HG02588 (cell line): Measurements from ENCODE around the gene KANSL1.

Experiments
- ATAC-seq: cut with Tn5 transposase; IDR thresholded peaks from one replicate; pipeline ENCODE4 v1.9.1; 2021; ENCODE audit warnings: mild to moderate bottlenecking, moderate library complexity; ENCODE audit not compliant: unreplicated experiment

Gene KANSL1

DNA sequence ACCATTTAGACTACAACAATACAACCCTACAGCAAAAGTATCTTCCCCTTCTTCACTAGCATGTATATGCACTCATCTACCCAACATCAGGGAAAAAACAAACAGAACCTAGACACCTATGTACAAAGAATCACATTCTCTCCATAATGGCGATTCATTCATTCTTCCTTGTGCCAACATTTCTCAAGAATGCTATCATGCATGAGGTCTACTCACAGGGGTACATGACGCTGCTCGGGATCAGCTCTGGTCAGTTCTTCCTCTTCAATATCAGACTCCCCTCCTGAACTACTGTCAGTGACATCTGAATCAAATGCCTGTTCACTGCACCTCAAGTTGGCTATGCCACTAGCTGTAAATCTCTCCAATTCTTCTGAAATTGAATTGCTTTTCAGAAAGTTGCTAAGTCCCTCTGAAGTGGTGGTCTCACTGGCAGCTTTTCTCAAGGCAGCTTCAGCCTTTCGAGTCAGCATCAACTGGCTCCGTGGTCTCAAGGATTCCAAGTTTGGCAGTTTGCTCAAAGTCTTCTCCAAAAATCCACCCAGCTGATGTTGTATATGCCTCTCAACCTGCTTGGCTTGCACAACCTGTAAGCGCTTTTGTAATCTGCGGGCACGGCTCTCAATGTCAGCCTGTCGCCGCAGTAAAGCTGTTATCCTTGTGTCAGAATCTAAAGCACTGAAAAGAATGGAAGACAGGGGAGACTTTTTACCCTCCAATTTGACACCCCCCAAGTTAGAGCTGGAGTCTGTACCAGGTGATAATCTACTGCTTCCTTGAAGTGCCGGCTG, 22.4 kb downstream of the KANSL1 start:
- ATAC-seq = no peak

DNA sequence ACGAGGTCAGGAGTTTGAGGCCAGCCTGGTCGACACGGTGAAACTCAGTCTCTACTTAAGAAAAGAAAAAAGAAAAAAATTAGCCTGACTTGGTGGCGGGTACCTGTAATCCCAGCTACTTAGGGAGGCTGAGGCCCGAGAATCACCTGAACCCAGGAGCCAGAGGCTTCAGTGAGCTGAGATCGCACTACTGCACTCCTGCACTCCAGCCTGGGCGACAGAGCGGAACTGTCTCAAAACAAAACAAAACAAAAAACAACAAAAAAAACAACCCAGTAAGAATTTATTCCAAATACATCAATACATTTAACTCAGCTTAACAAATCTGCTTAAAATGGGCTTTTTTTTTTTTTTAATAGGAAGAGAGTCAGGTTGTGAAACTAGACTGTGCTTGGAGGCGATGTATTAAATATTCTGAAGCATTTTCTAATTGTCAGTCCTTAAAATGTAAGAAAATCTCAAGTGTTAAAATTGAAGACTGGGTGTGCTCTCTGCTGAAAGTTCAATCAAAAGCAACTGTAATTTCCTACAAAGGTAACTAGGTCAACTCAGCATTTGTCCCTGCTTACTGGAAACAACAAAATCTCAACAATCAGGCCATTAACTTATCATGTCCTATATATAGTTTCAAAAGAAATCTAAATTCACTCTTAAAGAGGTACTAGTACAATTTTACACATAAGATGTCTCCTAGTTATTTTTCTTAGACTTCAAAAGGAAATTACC, 23.2 kb downstream of the KANSL1 start:
- ATAC-seq = no peak

DNA sequence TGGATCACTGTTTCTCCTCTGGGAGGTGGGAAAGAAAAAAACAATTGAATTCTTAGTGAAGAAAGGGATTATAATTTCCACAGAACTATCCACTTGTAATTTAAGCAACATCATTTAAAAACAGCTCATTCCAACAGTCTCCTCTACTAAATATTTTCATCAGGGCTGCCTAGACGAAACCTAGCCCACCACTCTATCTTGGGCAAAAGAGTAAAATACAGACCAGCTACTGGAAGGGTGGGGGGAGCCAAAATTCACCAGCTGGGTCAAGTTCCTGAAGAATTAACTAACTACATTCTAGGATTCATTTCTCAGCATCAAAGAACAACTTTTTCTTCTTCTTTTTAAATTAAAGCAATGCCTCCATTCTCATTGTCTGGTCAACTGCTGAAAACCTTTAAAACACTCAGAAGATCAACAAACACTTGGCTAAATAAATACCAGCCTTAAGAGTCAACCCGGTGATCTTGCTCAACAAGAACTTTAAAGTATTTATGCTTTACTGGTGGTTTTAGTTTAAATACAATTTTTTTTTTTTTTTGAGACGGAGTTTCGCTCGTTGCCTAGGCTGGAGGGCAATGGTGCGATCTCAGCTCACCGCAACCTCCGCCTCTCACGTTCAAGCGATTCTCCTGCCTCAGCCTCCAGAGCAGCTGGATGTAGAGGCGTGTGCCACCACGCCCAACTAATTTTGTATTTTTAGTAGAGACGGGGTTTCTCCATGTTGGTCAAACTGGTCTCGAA, 25.2 kb downstream of the KANSL1 start:
- no peak for ATAC-seq

DNA sequence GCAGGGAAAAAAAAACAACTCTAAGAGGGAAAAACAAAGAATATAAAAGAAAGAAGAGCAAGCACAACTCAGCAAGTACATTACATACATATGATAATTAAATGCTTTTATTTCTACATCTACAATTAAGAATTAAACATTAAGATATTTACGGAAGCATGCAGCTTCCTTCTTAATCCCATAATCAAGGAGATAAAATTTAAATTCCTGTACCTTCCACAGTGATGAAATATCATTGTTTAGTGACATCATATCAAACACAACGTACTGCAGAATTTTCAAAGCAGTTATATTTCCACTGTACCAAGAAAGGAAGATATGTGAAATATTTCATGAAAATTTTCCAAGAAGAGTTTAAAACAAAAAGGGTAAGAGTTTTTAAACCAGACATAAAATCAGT, 26.0 kb downstream of the KANSL1 start:
- no peak for ATAC-seq

DNA sequence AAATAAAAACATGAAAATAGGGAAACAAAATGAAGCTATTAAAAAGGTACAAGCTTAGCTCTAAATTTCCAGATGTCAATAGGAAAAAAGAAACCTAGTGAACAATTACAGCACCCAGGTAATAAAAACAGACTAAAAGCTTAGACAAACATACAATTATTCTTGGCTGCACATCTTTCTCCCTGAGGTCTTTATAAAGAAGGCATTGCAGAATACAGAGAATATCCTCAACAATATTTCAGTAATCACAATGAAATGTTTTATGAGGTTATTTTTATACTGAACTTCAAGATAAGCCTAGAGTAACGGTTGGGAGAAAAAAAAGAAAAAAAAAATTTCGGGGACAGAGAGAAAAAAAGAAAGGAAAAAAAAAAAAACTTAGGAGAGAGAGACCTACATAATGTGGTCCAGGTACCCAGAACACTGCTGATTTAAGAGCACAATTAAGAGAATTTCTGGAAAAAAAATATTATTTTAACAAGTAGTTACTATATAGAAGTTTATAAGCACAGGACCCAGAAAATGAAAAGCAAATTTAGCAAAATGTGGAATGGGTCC, 26.5 kb downstream of the KANSL1 start:
- no peak for ATAC-seq

DNA sequence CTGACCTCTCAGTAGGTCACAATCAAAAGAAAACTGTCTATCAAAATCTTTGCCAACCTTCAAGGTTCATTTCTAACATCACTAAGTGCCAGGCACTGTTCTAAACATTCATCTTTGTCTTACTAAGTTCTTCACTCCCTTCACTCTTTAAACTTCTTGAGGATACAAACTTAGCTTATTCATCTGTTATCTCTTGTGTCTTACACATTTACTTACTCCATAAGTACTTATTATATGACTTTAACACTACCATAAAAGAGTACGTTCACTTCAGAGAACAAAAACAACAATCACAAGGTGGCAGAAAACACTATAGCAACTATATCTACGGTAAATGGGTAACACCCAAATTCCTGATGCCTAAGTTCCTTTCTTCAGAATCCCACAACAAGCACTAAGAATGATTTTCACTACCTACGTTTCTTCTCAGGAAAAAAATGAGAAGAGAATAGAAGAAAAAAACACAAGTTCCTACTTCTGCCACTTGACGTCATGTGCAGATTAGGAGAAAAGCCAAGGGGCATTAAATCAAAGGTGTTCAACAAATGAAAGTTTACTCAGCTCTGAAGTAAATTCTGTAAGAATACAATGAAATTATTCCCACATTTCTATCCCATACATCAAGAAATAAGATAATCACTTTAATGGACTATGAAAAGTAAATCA, 29.2 kb downstream of the KANSL1 start:
- ATAC-seq = no peak

DNA sequence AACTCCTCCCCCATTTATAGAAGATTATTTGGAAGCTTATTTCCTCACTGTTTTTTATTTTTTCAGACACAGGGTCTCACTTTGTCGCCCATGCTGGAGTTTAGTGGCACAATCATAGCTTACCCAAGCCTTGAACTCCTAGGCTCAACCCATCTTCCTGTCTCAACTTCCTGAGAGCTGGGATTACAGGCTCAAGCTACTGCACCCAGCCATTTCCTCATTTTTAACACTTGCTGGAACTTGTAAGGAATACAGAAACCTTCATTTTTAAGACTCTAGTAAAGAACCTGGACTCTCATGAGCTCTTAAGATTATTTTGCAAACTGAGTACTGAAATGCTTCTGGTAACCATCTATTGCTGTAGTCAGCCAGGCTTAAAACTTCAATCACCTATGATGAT, 29.9 kb downstream of the KANSL1 start:
- ATAC-seq = no peak

DNA sequence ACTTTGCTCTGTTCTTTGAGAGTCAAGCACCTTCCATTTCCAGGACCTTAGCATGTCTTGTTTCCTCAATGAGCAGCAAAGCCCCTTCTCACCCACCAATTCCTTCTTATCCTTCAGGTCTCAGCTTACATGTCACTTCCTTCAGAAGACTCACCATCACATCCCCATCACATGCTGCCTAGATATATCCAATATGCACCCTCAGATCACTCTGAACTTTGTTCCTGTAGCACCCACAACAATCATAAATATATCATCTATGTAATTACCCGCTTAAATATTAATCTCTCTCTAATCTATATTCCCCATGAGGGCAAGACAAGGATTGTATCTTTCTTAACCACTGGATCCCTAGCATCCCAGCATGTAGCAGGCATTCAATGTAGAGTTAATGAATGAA, 30.4 kb downstream of the KANSL1 start:
- no peak for ATAC-seq

DNA sequence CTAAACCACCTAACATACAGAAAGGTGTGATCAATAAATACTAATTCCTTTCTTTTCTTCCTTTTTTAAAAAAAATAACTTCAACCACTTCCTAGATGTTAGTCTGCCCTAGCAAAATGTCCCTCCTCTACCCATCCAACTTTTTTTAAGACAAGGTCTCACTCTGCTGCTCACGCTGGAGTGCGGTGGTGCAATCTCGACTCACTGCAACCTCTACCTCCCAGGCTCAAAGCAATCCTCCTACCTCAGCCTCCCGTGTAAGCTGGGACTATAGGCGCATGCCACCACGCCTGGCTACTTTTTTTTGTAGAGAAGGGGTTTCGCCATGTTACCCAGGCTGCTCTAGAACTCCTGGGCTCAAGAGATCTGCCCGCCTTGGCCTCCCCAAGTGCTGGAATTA, 33.1 kb downstream of the KANSL1 start:
- ATAC-seq = no peak

DNA sequence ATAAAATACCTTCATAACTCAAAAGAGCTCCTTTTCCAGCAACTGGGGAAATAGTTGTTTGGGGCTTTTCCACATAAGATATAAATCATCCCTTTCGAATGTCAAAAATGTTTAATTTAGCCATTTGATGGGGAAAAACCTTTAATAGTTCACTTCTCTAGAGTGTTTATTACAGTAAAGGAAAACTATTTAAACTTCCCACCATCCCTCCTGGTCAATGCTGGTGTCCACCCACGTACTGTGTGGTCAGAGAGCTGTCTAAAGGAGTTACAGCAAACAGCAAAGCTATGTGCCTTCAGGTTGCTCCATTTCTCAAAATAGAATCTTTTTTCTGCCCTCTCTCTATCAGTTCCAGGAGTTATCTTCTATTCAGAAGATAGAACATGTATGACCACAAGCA, 33.5 kb downstream of the KANSL1 start:
- no peak for ATAC-seq

DNA sequence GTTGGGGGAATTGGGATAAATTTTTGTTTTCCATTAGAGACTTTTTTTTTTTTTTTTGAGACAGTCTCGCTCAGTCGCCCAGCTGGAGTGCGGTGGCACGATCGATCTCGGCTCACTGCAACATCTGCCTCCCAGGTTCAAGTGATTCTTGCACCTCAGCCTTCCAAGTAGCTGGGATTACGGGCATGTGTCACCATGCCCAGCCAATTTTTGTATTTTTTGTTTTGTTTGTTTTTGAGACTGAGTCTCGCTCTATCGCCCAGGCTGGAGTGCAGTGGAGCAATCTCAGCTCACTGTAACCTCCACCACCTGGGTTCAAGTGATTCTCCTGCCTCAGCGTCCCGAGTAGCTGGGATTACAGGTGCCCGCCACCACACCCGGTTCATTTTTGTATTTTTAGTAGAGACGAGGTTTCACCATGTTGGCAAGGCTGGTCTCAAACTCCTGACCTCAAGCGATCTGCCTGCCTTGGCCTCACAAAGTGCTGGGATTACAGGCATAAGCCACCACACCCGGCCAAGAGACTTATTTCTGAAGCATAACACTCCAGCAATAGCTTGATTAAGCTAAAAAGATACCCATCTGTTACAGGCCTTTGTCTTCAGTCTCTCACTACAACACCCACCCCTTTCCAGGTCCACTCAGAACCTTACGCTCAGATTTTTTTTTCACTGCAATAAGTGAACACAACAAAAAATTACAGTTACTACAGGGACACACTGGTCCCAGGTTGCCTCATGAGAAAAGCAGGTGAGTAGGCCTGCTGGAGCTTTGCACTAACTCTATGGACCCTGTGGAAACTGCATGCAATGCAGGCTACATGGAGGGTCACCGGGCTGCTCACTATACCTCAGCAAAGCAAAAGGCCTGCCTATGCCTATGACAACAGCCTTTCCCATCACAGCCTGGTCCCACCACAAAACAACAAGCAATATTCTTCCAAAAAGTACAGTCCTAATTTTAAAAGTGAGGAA, 34.6 kb downstream of the KANSL1 start:
- ATAC-seq = no peak

DNA sequence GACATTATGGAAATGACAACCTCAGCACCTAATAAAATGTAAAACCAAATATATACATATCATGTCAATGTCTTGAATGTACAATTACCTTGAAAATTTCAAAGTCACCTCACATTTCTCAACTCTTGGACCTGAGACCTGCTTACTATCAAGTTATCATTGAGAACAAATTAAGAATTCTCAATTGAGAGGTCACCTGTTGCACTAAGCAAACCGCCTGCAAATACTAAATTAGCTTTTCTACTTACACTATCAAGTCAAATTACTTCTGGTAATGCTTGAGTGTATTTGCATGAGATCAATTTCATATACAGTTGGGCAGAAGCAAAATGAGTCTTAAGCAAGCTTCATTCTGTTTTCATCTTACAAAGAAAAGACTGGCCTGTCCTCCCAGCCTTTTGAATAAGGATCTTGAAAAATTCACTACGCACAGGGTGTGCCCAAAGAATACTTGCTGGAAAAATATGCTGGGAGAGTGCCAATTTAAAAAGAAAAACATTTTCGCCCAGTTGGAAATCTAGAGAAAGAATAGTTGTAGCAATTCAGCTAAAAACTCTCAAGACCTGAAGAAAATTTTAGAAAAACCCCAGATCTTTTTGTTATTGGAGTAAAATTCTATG, 35.7 kb downstream of the KANSL1 start:
- ATAC-seq = no peak

DNA sequence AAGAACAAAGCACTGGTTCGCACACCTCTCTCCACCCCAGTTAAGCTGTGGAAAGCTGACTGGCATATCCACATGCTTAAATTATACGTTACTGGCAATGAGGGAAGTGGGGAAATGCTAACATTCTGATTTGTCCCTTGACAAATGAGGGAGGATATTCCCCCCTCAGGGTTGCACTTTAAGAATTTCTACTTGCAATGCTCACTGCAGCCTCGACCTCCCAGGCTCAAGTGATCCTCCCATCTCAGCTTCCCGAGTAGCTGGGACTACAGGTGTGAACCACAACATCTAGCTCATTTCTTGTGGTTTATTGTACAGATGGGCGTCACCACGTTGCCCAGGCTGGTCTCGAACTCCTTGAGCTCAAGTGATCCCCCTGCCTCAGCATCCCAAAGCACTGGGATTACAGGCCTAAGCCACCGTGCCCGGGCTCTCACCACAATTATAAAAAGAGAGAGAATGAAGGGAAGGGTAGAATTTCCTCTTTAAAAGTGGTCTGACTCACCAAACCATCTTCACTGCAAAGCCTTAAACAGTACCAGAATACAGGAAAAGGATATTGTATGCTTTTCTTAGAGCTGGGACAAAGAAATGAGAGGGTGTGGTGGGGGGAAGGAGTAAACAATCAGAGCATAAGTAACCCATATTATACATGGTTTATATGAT, 38.9 kb downstream of the KANSL1 start:
- no peak for ATAC-seq

DNA sequence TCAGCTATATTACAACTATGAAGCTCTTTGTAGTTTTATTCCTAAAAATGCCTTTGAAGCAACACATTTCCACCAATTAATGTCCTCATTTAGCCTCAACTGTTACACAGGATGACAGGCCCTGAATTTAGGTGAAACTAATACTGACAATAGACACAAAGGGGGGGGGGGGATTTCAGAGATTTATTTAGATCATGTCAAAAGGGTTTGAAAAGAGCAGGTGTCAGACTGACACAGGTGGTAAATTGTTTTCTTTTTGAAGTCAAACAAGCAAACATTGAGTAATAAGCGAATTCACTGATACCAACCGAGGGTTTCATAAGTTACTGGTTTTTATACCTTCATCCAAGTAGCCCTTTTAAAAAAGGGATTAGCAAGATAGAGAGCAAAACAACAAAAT, 40.8 kb downstream of the KANSL1 start:
- no peak for ATAC-seq

DNA sequence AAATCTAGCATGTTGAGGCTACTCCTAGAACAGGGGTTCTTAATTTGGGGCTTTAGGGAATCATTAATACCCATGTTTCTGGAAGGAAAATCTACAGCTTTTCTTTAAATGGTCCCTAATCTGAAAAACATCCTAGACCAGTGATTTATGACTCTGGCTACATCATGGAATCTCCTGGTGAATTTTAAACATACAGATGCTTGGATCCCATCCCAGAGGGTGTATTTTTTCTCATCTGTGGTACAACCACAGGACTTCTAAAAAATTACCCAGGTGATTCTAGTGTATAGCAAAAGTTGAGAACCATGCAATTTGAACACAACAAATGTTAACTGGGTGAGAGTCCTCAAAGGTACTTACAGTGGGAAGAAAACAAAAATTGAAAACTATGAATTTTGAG, 41.5 kb downstream of the KANSL1 start:
- no peak for ATAC-seq

DNA sequence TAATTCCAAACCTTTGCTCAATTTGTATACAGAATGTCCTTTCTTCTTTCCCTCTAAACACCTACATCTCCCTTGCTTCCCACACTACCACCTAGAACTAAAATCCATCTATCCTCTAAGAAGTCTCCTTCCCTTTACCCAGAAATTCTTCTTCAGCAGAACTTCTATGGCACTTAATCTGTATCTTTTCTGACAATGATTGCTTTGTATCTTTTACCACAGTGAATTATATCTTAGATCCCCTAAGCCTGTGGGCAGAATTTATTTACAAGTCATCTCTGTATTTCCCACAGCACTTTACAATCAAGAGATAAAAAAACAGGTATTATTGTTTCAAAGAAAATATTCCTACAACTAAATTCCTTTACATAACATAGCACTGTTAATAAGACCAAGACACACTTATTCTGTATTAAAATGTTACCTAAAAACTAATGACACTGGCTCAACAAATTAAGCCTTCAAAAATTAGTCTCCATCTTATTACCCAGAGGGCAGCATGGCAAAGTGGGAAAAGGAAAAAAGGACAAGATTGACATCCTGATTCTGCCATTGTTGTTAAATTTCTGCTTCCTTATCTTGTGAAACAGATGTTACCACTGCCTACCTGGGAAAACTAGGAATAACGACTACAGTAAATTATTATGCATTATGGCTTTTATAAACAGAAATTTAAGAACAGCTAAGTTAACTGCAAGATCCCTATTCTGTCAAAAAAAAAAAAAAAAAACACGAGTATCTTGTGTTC, 42.8 kb downstream of the KANSL1 start:
- no peak for ATAC-seq

DNA sequence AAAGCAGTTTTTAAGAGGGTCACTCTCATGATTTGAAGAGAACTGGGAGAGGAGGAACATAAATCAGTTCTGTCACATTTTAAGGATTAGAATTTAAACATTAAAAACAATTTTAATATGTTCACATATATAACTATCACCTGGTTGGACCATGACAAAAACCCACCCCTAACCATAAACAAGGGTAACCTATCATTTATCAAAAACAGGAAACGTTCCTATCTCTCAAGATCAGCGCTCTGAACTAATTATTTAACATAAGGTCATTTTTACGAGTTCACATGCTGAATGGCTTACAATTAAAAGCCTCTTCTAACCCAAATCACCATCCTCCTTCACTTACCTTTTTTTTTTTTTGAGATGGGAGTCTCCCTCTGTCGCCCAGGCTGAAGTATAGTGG, 45.0 kb downstream of the KANSL1 start:
- no peak for ATAC-seq

DNA sequence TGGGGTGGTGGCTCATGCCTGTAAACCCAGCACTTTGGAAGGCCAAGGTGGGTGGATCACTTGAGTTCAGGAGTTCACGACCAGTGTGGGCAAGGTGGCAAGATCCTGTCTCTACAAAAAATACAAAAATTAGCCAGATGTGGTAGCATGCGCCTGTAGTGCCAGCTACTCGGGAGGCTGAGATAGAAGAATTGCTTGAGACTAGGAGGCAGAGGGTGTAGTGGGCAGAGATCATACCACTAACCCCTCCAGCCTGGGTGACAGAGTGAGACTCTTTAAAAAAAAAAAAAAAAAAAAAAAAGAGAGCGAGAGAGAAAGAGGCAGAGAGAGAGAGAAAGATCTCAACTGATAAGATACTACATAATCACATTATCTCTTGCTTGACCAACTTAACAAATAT, 45.9 kb downstream of the KANSL1 start:
- no peak for ATAC-seq
